Measurements from ENCODE around the gene LRRC8D. TPM values are rescaled to one million over a fixed set of nuclear protein-coding genes. Genes with fewer than 3 reads are reported as not detected.
"Not testable (repeated sequence)": the region's sequence is repeated elsewhere in the genome, so short reads cannot be mapped to it uniquely, and the experiment has no call there.

Gene LRRC8D
- total RNA-seq, 1 experiment from 2014 or later: 43.3 TPM

GRCh38 chr1:89794406-89794805 is 26.4 kb upstream of the LRRC8D start:
- no peaks in the 10 kb centered on the region for H3K9me3 ChIP-seq (ENCODE audit: control insufficient read depth, insufficient read depth, low read depth, low read length)
- peak; percentile 60; the same call in 1 of the 2 replicates for ATAC-seq
- intact Hi-C loops (cut with micrococcal nuclease; ENCODE audit: unreplicated experiment) (no loop called here), in situ Hi-C loops (cut with HindIII; ENCODE audit: low pct_unique_long_range_greater_than_20kb, low sequenced_read_pairs) (no loop called here)
- H3K27me3 ChIP-seq (ENCODE audit: control insufficient read depth, insufficient read depth, low read length): no peaks in the 10 kb centered on the region
- H3K36me3 ChIP-seq (ENCODE audit: control insufficient read depth, insufficient read depth, low read length): no peaks in the 10 kb centered on the region
- ChIA-PET CTCF (no interaction called here), POLR2A (interaction anchor here (0.7 kb wide), 1 partner anchor 8 kb away, joined by 5 read pairs; no protein-coding TSS in a partner anchor)
- no TSS peak for BruUV-seq (replicated peaks)
- no peaks in the 10 kb centered on the region for H3K4me1 ChIP-seq (ENCODE audit: control insufficient read depth, insufficient read depth, low read length)
- no peak for DNase-seq (ENCODE audit: low read depth, low spot score)
- H3K27ac ChIP-seq (ENCODE audit: low read length): no peak overlapping the region
- H3K4me3 ChIP-seq (ENCODE audit: low read depth in 2 of 2, low read length in 2 of 2): no peak overlapping the region
- TF ChIP-seq TCF7L2 (IDR thresholded peaks at IDR 0.05; ENCODE audit: low read depth, low read length): no peak
- TF ChIP-seq SIN3A (IDR thresholded peaks at IDR 0.05; ENCODE audit: borderline replicate concordance, insufficient read depth, low read depth, low read length): no peak
- TF ChIP-seq CTCF (IDR thresholded peaks at IDR 0.05): no peak
- TF ChIP-seq REST (IDR thresholded peaks at IDR 0.05; ENCODE audit: insufficient read depth in 1 of 2, low read depth in 2 of 2, low read length in 1 of 2): no peak
- TF ChIP-seq POLR2AphosphoS5 (IDR thresholded peaks at IDR 0.05; ENCODE audit: low read depth, low read length): no peak

- intact Hi-C loops (cut with micrococcal nuclease; ENCODE audit: unreplicated experiment); H3K4me1 ChIP-seq (ENCODE audit: control insufficient read depth, insufficient read depth, low read length); H3K36me3 ChIP-seq (ENCODE audit: control insufficient read depth, insufficient read depth, low read length); H3K27ac ChIP-seq (ENCODE audit: low read length); in situ Hi-C loops (cut with HindIII; ENCODE audit: low pct_unique_long_range_greater_than_20kb, low sequenced_read_pairs); POLR2A ChIA-PET; H3K27me3 ChIP-seq (ENCODE audit: control insufficient read depth, insufficient read depth, low read length); H3K4me3 ChIP-seq (ENCODE audit: low read depth in 2 of 2, low read length in 2 of 2); BruUV-seq (replicated peaks); H3K9me3 ChIP-seq (ENCODE audit: control insufficient read depth, insufficient read depth, low read depth, low read length); DNase-seq (ENCODE audit: low read depth, low spot score); ATAC-seq; CTCF ChIA-PET: not testable (repeated sequence)
Observed at GRCh38 chr1:89795571-89795970, 25.3 kb upstream of the LRRC8D start.

GRCh38 chr1:89797876-89798275 is 23.0 kb upstream of the LRRC8D start:
- CTCF ChIA-PET; DNase-seq (ENCODE audit: low read depth, low spot score); in situ Hi-C loops (cut with HindIII; ENCODE audit: low pct_unique_long_range_greater_than_20kb, low sequenced_read_pairs); intact Hi-C loops (cut with micrococcal nuclease; ENCODE audit: unreplicated experiment); BruUV-seq (replicated peaks); H3K4me3 ChIP-seq (ENCODE audit: low read depth in 2 of 2, low read length in 2 of 2); H3K27ac ChIP-seq (ENCODE audit: low read length); H3K4me1 ChIP-seq (ENCODE audit: control insufficient read depth, insufficient read depth, low read length); H3K36me3 ChIP-seq (ENCODE audit: control insufficient read depth, insufficient read depth, low read length); H3K27me3 ChIP-seq (ENCODE audit: control insufficient read depth, insufficient read depth, low read length); H3K9me3 ChIP-seq (ENCODE audit: control insufficient read depth, insufficient read depth, low read depth, low read length); ATAC-seq: not testable (repeated sequence)
- POLR2A ChIA-PET: interaction anchor here (0.5 kb wide), 1 partner anchor 98 kb away, joined by 3 read pairs; no protein-coding TSS in a partner anchor

Data from Panc1 (cell line).